ENCODE results near the gene NFKB2. TPM values are rescaled to one million over a fixed set of nuclear protein-coding genes. Genes with fewer than 3 reads are reported as not detected.

Gene NFKB2
- total RNA-seq, 2 experiments from 2014 or later, result 240 to 256 TPM

DNA sequence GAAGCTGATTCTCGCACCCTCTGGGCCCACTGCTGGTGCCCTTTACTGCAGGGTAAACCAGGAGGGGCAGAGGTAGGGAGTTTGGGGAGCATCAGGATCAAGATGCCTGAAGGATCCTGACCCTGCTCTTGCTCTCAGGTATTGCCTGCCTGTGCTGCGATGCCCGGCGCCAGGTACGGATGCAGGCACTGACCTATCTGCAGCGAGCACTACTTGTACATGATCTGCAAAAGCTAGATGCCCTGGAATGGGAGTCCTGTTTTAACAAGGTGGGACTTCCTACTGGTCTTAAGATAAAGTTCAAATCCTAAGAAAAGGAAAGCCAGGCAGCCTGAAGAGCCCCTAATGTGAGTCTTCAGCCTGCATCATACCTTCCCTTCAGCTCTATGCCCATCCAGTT, 16.1 kb upstream of the NFKB2 start:
- ChIA-PET CTCF (interaction anchor here (1.3 kb wide), 1 partner anchor 150 kb away, joined by 4 read pairs; no protein-coding TSS in a partner anchor), POLR2A (interaction anchor here (0.5 kb wide), 1 partner anchor 490 kb away, joined by 3 read pairs; no protein-coding TSS in a partner anchor)
- no peak overlapping the region for H3K27ac Mint-ChIP-seq
- H3K36me3 ChIP-seq (ENCODE audit: insufficient read depth, low read length), result peaks cover 66% of the 10 kb centered on the region
- no peaks in the 10 kb centered on the region for H3K27me3 ChIP-seq (ENCODE audit: control insufficient read depth in 1 of 2, insufficient read depth in 2 of 2, low read length in 2 of 2)
- TF ChIP-seq, protein P1, sequence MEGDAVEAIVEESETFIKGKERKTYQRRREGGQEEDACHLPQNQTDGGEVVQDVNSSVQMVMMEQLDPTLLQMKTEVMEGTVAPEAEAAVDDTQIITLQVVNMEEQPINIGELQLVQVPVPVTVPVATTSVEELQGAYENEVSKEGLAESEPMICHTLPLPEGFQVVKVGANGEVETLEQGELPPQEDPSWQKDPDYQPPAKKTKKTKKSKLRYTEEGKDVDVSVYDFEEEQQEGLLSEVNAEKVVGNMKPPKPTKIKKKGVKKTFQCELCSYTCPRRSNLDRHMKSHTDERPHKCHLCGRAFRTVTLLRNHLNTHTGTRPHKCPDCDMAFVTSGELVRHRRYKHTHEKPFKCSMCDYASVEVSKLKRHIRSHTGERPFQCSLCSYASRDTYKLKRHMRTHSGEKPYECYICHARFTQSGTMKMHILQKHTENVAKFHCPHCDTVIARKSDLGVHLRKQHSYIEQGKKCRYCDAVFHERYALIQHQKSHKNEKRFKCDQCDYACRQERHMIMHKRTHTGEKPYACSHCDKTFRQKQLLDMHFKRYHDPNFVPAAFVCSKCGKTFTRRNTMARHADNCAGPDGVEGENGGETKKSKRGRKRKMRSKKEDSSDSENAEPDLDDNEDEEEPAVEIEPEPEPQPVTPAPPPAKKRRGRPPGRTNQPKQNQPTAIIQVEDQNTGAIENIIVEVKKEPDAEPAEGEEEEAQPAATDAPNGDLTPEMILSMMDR (IDR thresholded peaks at IDR 0.05), result no peak
- H3K9me3 ChIP-seq (ENCODE audit: control insufficient read depth in 1 of 2, insufficient read depth in 1 of 2, low read length in 2 of 2), result no peaks in the 10 kb centered on the region
- no peak overlapping the region for H3K27ac ChIP-seq (ENCODE audit: low read depth in 1 of 2, low read length in 2 of 2)
- no peak overlapping the region for H3K4me3 ChIP-seq (ENCODE audit: low read length)
- peaks cover 71% of the 10 kb centered on the region for H3K36me3 Mint-ChIP-seq (ENCODE audit: low read depth)
- ATAC-seq (ENCODE audit: poor library complexity), result no peak
- no peaks in the 10 kb centered on the region for H3K9me3 Mint-ChIP-seq
- intact Hi-C loops (cut with DNase I, micrococcal nuclease), result no loop called here
- H3K4me1 ChIP-seq (ENCODE audit: insufficient read depth, low read length), result no peaks in the 10 kb centered on the region
- no peak overlapping the region for H3K4me3 Mint-ChIP-seq
- no peak for DNase-seq
- H3K4me1 Mint-ChIP-seq (ENCODE audit: low read depth), result no peaks in the 10 kb centered on the region
- H3K27me3 Mint-ChIP-seq, result no peaks in the 10 kb centered on the region

DNA sequence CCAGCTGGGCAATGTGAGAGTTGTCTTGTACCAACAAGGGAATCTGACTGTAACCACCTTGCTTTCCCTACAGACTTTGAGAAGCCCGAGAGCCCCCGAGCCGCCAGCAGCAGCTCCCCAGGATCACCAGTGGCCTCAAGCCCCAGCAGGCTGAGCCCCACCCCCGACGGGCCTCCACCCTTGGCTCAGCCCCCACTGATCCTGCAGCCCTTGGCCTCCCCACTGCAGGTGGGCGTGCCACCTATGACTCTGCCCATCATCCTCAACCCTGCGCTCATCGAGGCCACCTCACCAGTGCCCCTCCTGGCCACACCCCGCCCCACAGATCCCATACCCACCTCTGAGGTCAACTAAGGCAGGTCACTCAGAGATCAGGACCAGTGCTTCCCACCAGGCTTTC, 13.5 kb upstream of the NFKB2 start:
- H3K27me3 Mint-ChIP-seq, result no peaks in the 10 kb centered on the region
- H3K4me1 Mint-ChIP-seq (ENCODE audit: low read depth), result no peaks in the 10 kb centered on the region
- ATAC-seq (ENCODE audit: poor library complexity) (no peak), DNase-seq (no peak)
- intact Hi-C loops (cut with DNase I, micrococcal nuclease), result no loop called here
- POLR2A ChIA-PET, result no interaction called here
- TF ChIP-seq, protein P1 (IDR thresholded peaks at IDR 0.05), result no peak
- H3K4me3 ChIP-seq (ENCODE audit: low read length), result no peak overlapping the region
- CTCF ChIA-PET, result interaction anchor here (1.3 kb wide), 1 partner anchor 17 kb away, joined by 5 read pairs; no protein-coding TSS in a partner anchor
- no peak overlapping the region for H3K27ac ChIP-seq (ENCODE audit: low read depth in 1 of 2, low read length in 2 of 2)
- H3K9me3 Mint-ChIP-seq, result no peaks in the 10 kb centered on the region
- H3K27me3 ChIP-seq (ENCODE audit: control insufficient read depth in 1 of 2, insufficient read depth in 2 of 2, low read length in 2 of 2), result no peaks in the 10 kb centered on the region
- H3K4me3 Mint-ChIP-seq, result no peak overlapping the region
- no peaks in the 10 kb centered on the region for H3K4me1 ChIP-seq (ENCODE audit: insufficient read depth, low read length)
- peaks cover 50% of the 10 kb centered on the region for H3K36me3 Mint-ChIP-seq (ENCODE audit: low read depth)
- no peaks in the 10 kb centered on the region for H3K9me3 ChIP-seq (ENCODE audit: control insufficient read depth in 1 of 2, insufficient read depth in 1 of 2, low read length in 2 of 2)
- H3K36me3 ChIP-seq (ENCODE audit: insufficient read depth, low read length), result peaks cover 43% of the 10 kb centered on the region
- H3K27ac Mint-ChIP-seq, result no peak overlapping the region

DNA sequence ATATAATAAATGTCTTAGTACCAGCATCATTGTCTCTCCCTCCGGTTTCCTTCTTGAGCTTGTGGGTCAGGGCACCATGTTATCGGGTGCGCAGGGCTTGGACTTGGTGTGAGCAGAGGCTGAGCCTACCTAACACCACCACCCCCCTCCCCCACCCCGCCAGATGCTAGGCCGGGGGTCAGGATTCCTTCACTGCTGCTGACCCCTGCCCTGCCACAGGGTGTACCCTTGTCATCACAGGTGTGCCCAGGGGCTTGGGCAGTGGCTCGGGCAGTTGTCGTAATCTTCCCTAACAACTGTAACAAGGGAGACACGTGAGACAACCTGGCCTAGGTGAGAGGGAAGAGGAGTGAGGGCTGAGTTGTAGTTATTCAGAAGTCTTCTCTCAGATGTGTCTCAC, 12.6 kb upstream of the NFKB2 start:
- H3K4me1 ChIP-seq (ENCODE audit: insufficient read depth, low read length), result no peaks in the 10 kb centered on the region
- no peak overlapping the region for H3K4me3 ChIP-seq (ENCODE audit: low read length)
- H3K27ac ChIP-seq (ENCODE audit: low read depth in 1 of 2, low read length in 2 of 2), result no peak overlapping the region
- ChIA-PET POLR2A (interaction anchor here (1.3 kb wide), 1 partner anchor 11 kb away, joined by 3 read pairs; no protein-coding TSS in a partner anchor), CTCF (interaction anchor here (1.3 to 2.6 kb wide), 2 partner anchors 11 to 17 kb away, joined by 5 to 10 read pairs; no protein-coding TSS in a partner anchor)
- DNase-seq (no peak), ATAC-seq (ENCODE audit: poor library complexity) (no peak)
- no peaks in the 10 kb centered on the region for H3K27me3 ChIP-seq (ENCODE audit: control insufficient read depth in 1 of 2, insufficient read depth in 2 of 2, low read length in 2 of 2)
- Mint-ChIP-seq H3K27ac (no peak overlapping the region), H3K36me3 (ENCODE audit: low read depth) (peaks cover 47% of the 10 kb centered on the region), H3K4me3 (no peak overlapping the region), H3K27me3 (no peaks in the 10 kb centered on the region), H3K9me3 (no peaks in the 10 kb centered on the region), H3K4me1 (ENCODE audit: low read depth) (no peaks in the 10 kb centered on the region)
- H3K36me3 ChIP-seq (ENCODE audit: insufficient read depth, low read length), result peaks cover 42% of the 10 kb centered on the region
- TF ChIP-seq, protein P1 (IDR thresholded peaks at IDR 0.05), result no peak
- intact Hi-C loops (cut with DNase I, micrococcal nuclease), result no loop called here
- no peaks in the 10 kb centered on the region for H3K9me3 ChIP-seq (ENCODE audit: control insufficient read depth in 1 of 2, insufficient read depth in 1 of 2, low read length in 2 of 2)
